Mononuclear cell (primary cell): Measurements from ENCODE around the gene GRID2. TPM values are rescaled to one million over a fixed set of nuclear protein-coding genes. Genes with fewer than 3 reads are reported as not detected.

Experiments used
- H3K27me3 ChIP-seq: 2 replicates; pipeline ENCODE4 v1.6.0; 2011; ENCODE audit warnings: low read length, control low read depth; ENCODE audit not compliant: insufficient read depth
- H3K4me1 ChIP-seq: 2 replicates; pipeline ENCODE4 v1.5.1; 2011; ENCODE audit warnings: mild to moderate bottlenecking, low read length, control low read depth; ENCODE audit not compliant: insufficient read depth
- H3K4me3 ChIP-seq: 2 replicates; pipeline ENCODE4 v1.5.1; 2011; ENCODE audit warnings: mild to moderate bottlenecking, low read length, moderate library complexity
- H3K9me3 ChIP-seq: 2 replicates; pipeline ENCODE4 v1.5.1; 2011; ENCODE audit warnings: low read depth, mild to moderate bottlenecking, control low read depth, low read length
- total RNA-seq: library from RNA; depleted of rRNA; stranded (reverse); fragments of >200 nt; gene quantifications from one replicate; pipeline ENCODE4 v1.2.3, GENCODE V29; 2012

The GRID2 gene
- total RNA-seq, 1 donor, result not detected

DNA sequence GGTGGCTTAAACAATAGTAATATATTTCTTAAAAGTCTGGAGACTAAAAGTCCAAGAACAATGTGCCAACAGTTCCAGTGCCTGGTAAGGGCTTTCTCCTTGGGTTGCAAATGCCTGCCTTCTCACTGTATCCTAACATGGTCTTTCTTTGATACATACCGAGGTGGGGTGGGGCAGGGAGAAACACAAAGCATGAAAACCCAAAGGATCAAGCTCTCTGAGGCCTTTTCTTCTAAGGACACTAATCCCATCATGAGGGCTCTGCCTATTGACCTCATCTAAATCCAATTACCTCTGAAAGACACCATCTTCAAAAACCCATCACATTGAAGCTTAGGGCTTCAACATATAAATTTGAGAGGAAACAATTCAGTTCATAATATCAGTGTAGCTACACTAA lies 311.3 kb downstream of the GRID2 start:
- Histone ChIP-seq H3K27me3 (no peaks in the 10 kb centered on the region), H3K4me1 (no peaks in the 10 kb centered on the region), H3K9me3 (peaks cover 11% of the 10 kb centered on the region), H3K4me3 (no peak overlapping the region)

DNA sequence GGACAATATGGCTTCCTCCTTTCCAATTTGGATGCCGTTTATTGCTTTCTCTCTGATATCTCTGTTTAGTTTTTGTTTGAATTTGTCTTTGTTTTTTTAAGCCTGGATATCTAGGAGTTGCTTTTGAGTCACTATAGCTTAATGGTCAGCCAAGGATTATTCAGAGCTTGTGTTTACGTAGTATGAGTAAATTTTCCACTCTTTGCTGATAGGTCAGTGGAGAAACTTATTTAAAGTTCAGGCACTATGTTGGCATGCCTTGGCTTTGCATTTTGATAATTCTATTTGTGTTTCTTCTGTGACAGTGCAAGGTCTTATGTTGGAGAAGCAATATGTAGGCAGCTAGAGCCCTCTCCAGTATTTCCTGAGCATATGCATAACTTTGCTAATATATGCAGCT lies 315.2 kb downstream of the GRID2 start:
- Histone ChIP-seq H3K4me1 (no peaks in the 10 kb centered on the region), H3K27me3 (no peaks in the 10 kb centered on the region), H3K9me3 (no peaks in the 10 kb centered on the region), H3K4me3 (no peak overlapping the region)

- Histone ChIP-seq H3K9me3 (no peaks in the 10 kb centered on the region), H3K4me3 (no peak overlapping the region), H3K4me1 (no peaks in the 10 kb centered on the region), H3K27me3 (no peaks in the 10 kb centered on the region)
Observed at GRCh38 chr4:92629302-92629701, 325.5 kb downstream of the GRID2 start.

DNA sequence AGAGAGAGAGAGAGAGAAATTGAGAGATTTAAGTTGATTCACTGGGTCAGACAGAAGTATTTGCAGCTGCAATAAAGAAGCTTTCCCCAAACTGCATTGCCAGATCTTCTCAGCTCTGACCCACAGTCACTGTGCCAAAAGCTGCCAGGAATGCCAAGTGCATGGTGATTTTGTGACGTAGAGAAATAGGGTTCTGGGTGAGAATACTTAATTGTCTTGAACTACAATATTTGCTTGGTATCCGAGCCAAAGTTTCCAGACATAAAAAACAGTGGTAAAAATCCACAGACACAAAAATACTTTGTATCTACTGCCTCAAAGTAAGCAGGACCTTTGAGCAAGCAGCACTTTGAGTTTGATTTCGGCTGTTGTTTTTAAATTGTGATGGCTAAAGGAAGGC lies 331.1 kb downstream of the GRID2 start:
- no peaks in the 10 kb centered on the region for H3K4me1 ChIP-seq

DNA sequence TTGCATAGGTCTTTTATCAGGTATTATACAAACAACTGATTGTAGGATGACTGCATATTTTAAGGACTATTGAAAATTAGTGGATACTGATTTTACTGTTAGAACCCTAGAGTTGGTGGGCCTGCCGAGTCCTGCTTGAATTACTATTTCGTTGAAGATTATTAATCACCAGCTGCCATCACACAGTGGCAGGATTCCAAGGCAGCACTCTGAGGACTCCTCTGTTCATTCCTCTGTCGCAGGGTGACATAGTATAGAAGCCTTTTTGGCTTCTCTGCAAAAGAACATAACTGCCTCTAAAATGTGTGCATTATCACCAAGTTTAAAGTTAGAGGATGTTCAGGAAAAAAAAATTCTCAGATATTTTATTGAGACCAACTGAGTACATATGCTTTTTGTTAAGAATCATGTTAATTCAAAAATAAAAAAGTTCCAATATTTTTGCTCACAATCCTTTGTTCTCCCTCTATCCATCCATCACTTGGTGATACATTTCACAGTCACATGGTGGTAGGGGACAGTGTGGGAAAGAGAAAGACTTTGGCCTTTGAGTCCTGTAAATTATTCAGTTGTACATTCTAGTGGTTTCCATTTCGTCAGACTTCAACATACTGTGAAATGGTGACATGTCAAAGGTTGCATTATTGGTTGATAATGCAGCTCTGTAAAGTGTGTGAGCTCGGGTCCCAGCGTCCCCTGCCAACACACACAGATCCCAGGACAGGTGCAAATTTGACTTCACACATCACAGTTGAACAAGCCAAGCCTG lies 332.5 kb downstream of the GRID2 start:
- Histone ChIP-seq H3K27me3 (no peaks in the 10 kb centered on the region), H3K4me1 (no peaks in the 10 kb centered on the region), H3K9me3 (no peaks in the 10 kb centered on the region), H3K4me3 (no peak overlapping the region)

More for the DNA sequence above, 331.1 kb downstream of the GRID2 start:
- Histone ChIP-seq H3K9me3 (no peaks in the 10 kb centered on the region), H3K27me3 (no peaks in the 10 kb centered on the region), H3K4me3 (no peak overlapping the region)

DNA sequence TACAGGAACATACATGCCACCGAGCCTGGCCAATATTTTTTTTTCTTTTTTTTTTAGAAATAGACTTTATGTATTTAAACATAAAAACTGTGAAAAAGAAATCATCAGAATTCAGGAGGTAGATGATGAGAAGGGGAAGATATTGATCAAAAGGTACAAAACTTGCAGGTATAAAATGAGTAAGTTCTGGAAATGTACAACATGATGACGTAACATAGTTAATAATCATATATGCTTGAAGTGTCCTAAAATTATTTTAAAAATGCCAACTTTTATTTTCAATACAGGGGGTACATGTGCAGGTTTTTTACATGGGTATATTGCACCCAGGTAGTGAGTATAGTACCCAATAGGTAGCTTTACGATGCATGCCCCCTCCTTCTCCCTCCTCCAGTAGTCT lies 337.6 kb downstream of the GRID2 start:
- Histone ChIP-seq H3K9me3 (no peaks in the 10 kb centered on the region), H3K27me3 (no peaks in the 10 kb centered on the region), H3K4me3 (no peak overlapping the region), H3K4me1 (no peaks in the 10 kb centered on the region)

- H3K4me1 ChIP-seq, result no peaks in the 10 kb centered on the region
- no peaks in the 10 kb centered on the region for H3K27me3 ChIP-seq
- H3K4me3 ChIP-seq, result no peak overlapping the region
- no peaks in the 10 kb centered on the region for H3K9me3 ChIP-seq
Observed at GRCh38 chr4:92646826-92647225, 343.1 kb downstream of the GRID2 start.

DNA sequence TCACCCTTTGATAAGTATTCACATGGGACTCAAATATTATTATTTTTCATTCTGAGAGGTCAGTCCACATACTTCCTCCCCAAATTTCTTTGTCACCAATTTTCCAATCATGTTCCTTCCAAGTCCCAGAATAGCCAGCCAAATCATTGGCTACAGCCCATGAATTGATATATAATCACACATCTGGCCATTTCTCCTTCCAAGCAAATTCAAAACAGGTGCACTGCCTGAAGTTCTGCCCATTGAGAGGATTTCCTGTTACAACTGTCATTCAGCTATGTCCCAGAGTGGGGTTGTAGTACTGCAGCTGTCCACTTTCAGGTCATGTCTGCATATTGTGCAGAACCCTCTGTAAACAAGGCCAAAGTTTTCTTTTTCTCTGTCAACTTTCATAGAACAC lies 347.8 kb downstream of the GRID2 start:
- no peak overlapping the region for H3K4me3 ChIP-seq
- no peaks in the 10 kb centered on the region for H3K9me3 ChIP-seq

GRCh38 chr4:92654084-92654483 lies 350.3 kb downstream of the GRID2 start:
- Histone ChIP-seq H3K4me1 (no peaks in the 10 kb centered on the region), H3K27me3 (no peaks in the 10 kb centered on the region), H3K4me3 (no peak overlapping the region), H3K9me3 (no peaks in the 10 kb centered on the region)

More for the DNA sequence above, 347.8 kb downstream of the GRID2 start:
- no peaks in the 10 kb centered on the region for H3K27me3 ChIP-seq
- no peaks in the 10 kb centered on the region for H3K4me1 ChIP-seq

DNA sequence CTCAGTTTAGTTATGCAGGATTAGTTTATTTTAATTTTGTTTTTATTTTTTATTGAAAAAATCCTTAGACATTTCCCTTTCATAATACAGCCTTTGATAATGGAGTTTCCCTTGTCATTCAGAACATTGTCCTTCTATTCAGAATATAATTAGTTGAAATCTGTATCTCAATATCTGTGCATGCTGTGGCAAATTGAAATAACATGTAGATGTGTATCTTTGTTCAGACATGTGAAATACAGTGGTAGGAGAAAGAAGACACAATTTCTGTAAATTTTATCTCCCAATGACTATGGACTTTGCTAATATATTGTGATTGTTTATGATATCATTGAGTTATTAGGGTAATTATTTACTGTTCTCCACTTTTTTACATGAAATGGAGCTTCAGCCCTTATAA lies 353.9 kb downstream of the GRID2 start:
- H3K9me3 ChIP-seq, result no peaks in the 10 kb centered on the region
- no peaks in the 10 kb centered on the region for H3K4me1 ChIP-seq
- H3K27me3 ChIP-seq, result no peaks in the 10 kb centered on the region
- H3K4me3 ChIP-seq, result no peak overlapping the region

DNA sequence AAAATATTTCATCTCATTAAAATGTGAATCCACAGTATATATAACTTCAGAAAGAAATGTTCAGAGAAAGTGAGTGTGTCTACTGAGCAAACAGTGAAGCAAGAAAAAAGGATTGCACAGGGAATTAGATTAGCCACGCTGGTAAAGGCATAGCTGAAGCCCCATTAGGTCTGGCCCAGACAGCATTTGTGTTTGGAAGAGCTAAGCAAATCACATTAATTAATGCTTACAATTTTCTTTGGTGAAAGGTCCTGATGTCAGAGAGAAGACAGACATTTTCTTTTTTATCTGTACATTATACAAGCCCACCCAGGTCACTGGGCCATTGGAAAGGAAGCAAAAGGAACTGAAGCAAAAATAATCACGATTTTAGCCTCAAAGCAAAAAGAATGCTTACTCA lies 354.6 kb downstream of the GRID2 start:
- Histone ChIP-seq H3K4me3 (no peak overlapping the region), H3K27me3 (no peaks in the 10 kb centered on the region), H3K4me1 (no peaks in the 10 kb centered on the region), H3K9me3 (no peaks in the 10 kb centered on the region)

DNA sequence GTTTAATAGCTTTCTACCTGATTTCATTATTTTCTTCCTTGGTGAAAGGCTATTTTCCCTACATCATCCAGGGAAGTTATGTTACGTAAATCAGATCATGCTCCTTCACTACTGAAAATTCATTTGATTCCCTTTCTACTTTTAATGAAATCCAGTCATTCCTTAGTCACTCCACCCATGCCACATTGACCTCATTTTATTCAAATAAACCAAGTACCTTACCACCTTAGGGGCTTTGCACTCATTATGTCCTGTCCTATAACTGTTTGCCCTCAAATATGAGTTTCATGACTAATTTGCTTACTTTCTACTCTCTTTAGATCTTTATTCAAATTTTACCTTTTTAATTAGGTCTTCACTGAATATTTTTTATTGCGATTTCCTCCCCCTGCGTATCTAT lies 374.0 kb downstream of the GRID2 start:
- Histone ChIP-seq H3K27me3 (no peaks in the 10 kb centered on the region), H3K4me3 (no peak overlapping the region), H3K4me1 (no peaks in the 10 kb centered on the region), H3K9me3 (no peaks in the 10 kb centered on the region)

DNA sequence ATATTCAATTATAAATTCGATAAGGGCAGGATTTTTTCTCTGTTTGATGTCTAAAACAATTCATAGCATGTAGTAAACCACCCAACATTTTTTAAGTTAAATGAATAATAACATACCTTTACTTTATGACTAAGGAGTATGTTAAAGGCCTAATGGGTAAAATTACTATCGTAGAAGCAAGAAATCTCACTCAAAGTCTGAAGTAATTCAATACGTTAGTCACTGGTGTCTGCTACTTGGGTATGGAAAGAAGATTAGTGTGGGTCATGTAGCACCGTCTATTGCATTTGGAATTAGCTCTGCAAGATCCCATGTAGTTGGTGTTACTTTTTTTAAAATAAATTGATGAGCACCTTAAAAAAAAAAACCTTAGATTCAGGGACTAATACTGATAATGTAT lies 374.5 kb downstream of the GRID2 start:
- Histone ChIP-seq H3K4me1 (no peaks in the 10 kb centered on the region), H3K9me3 (no peaks in the 10 kb centered on the region), H3K4me3 (no peak overlapping the region), H3K27me3 (no peaks in the 10 kb centered on the region)

DNA sequence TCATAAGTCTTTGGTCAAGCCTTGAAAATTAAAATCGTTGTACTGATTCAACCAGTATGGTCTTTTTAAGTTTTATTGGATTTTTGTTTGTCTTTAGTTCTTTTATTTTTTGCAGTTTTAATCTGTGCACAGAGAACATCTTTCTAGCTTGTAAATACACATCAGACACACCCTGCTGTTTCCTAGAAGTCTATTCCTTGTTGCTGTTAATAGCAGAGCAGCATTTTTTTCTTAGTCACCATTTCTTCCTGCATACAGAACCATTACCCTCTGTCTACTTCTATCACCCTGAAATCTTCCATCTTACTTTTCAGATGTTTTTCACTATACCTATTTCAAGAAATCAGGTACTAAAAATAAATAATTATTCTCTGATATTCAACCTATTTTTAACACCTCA lies 375.4 kb downstream of the GRID2 start:
- no peaks in the 10 kb centered on the region for H3K4me1 ChIP-seq
- no peaks in the 10 kb centered on the region for H3K27me3 ChIP-seq
- H3K9me3 ChIP-seq, result no peaks in the 10 kb centered on the region
- no peak overlapping the region for H3K4me3 ChIP-seq

DNA sequence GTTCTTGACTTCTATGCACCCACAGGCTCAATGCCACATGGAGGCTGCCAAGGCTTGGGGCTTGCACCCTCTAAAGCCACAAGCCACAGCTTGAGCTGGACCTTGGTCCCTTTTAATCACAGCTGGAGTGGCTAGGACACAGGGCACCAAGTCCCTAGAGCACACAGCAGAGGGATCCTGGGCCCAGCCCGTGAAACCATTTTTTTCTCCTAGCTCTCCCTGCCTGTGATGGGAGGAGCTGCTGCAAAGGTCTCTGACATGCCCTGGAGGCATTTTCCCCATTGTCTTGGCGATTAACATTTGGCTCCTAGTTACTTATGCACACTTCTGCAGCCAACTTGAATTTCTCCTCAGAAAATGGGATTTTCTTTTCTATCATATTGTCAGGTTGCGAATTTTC lies 410.9 kb downstream of the GRID2 start:
- Histone ChIP-seq H3K9me3 (no peaks in the 10 kb centered on the region), H3K4me3 (no peak overlapping the region), H3K27me3 (no peaks in the 10 kb centered on the region), H3K4me1 (no peaks in the 10 kb centered on the region)

- Histone ChIP-seq H3K4me1 (no peaks in the 10 kb centered on the region), H3K27me3 (no peaks in the 10 kb centered on the region), H3K9me3 (no peaks in the 10 kb centered on the region), H3K4me3 (no peak overlapping the region)
Observed at GRCh38 chr4:92733231-92733630, 429.5 kb downstream of the GRID2 start.
